LNCaP clone FGC (cell line): ENCODE measurements around the gene CDIPT.

ENCODE experiments used
- DNase-seq: peaks from one replicate; pipeline ENCODE4 v3.0.0-alpha.2; 2011; ENCODE audit warnings: low read depth
- H3K4me3 ChIP-seq: 2 replicates; pipeline ENCODE4 v1.5.1; 2011; ENCODE audit warnings: mild to moderate bottlenecking, low read depth, low read length, control low read depth
- TF ChIP-seq, protein P1 (sequence below): IDR thresholded peaks from 2 replicates; pipeline ENCODE4 v1.5.1; 2012; ENCODE audit warnings: mild to moderate bottlenecking; ENCODE audit not compliant: control insufficient read depth, insufficient read depth; ENCODE audit errors: extremely low read depth

Gene CDIPT

DNA sequence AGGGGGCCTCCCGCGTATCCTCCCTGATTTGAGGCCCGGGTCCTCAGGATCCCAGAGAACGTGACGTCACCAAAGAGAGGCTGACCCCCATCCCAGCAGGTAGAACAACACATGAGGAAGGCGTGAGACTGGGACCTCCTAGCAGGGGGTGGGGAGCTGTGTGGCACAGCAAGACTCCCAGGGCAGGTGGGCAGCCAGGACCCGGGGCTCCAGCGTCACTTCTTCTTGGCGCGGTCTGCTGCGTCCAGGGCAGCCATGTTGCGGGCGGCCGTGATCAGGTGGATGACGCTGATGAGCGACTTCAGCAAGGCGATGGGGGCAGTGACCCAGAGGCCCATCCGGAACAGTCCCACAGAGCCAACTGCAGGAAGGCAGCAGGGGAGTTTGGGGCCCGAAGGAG, 4.1 kb downstream of the CDIPT start:
- TF ChIP-seq, protein P1, sequence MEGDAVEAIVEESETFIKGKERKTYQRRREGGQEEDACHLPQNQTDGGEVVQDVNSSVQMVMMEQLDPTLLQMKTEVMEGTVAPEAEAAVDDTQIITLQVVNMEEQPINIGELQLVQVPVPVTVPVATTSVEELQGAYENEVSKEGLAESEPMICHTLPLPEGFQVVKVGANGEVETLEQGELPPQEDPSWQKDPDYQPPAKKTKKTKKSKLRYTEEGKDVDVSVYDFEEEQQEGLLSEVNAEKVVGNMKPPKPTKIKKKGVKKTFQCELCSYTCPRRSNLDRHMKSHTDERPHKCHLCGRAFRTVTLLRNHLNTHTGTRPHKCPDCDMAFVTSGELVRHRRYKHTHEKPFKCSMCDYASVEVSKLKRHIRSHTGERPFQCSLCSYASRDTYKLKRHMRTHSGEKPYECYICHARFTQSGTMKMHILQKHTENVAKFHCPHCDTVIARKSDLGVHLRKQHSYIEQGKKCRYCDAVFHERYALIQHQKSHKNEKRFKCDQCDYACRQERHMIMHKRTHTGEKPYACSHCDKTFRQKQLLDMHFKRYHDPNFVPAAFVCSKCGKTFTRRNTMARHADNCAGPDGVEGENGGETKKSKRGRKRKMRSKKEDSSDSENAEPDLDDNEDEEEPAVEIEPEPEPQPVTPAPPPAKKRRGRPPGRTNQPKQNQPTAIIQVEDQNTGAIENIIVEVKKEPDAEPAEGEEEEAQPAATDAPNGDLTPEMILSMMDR, result no peak
- no peak overlapping the region for H3K4me3 ChIP-seq
- no peak for DNase-seq

DNA sequence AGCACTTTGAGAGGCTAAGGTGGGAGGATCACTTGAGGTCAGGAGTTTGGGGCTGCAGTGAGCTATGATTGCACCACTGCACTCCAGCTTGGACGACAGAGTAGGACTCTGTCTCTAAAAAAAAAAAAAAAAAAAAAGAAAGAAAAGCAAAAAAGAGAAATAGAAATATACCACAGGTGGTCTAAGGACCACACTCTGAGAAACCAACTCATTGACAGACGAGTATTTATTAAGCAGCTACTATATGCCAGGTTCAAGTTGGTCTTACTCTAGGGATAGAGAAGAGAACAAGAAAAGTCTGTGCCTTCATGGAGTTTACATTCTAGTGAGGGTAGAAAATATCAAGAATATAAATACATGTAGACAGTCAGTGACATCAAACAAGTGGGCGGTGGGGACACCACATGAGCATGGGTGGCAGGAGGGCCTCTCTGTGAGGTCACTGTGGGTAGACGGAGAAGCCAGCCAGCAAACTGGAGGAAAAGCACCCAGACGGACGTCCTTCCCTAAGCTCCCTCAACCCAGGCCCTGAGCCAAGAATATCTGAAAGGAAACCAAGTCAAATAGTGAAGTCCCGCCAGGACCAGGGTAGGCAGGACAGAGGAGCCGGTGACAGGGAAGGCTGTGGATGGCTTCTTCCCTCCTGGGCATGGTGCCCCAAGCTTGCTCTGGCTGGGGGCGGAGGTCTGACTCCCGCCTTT, 4.7 kb downstream of the CDIPT start:
- TF ChIP-seq, protein P1, result no peak
- H3K4me3 ChIP-seq, result no peak overlapping the region
- peak; percentile 70 for DNase-seq

DNA sequence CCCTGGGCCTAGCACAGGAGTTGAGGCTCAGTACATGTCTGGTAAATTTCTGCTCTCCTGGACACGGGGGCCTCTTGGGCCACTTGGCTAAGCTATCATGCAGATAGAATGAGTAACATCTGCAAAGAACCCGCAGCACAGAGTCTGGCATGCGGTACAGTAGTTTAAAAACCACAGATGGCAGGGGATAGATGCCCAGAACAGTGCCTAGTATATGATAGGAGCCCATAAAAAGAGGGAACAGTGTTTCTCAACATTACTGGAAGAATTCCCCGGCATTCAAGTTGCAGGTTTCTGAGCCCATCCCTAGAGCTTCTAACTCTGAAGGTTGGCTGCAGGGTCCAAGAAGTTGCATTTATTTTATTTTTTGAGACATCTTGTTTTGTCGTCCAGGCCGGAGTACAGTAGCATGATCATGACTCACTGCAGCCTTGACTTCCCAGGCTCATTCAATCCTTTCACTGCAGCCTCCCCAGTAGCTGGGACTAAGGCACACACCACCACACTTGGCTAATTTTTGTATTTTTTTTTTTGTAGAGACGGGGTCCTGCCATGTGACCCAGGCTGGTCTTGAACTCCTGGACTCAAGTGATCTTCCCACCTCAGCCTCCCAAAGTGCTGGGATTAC, 5.8 kb downstream of the CDIPT start:
- no peak overlapping the region for H3K4me3 ChIP-seq
- DNase-seq, result no peak
- TF ChIP-seq, protein P1, result no peak

DNA sequence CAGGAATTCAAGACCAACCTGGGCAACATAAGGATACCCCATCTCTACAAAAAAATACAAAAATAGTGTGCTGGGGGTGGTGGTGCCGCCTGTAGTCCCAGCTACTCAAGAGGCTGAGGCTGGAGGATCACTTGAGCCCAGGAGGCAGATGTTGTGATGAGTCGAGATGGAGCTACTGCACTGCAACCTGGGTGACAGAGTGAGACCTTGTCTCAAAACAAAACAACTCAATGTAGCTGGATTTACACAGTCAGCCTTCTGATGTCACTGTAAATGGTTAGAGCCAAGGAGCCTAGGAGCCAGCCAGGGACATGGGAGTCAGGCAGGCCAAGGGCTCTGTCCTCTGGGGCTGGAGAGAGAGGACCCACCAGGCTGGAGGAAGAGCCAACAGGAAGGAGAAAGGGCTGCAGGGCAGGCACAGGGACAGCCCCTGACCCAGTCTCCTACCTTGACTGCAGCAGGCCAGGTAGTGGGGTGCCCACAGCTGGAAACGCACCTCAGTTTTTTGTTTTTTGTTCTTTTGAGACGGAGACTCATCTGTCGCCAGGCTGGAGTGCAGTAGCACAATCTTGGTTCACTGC, 8.4 kb downstream of the CDIPT start:
- H3K4me3 ChIP-seq, result no peak overlapping the region
- TF ChIP-seq, protein P1, result no peak
- no peak for DNase-seq

DNA sequence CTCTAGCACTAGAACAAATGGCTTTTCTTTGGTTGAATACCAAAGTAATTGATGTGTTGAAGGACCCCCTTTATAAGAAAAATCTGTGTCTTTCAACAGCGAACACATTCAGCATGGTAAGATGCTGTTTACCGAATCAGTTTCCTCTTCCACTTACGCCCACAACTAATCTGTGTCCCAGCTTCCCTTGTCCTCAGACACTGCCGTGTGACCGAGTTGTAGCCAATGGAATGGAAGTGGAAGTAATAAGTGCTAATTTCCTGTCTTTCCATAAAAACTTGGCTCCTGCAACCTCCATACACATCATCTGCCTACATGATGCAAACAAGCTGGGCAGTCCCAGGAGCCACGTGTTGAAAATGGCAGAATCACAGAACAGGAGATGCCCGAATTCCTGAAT, 10.4 kb downstream of the CDIPT start:
- no peak for DNase-seq
- H3K4me3 ChIP-seq, result no peak overlapping the region
- TF ChIP-seq, protein P1, result no peak

DNA sequence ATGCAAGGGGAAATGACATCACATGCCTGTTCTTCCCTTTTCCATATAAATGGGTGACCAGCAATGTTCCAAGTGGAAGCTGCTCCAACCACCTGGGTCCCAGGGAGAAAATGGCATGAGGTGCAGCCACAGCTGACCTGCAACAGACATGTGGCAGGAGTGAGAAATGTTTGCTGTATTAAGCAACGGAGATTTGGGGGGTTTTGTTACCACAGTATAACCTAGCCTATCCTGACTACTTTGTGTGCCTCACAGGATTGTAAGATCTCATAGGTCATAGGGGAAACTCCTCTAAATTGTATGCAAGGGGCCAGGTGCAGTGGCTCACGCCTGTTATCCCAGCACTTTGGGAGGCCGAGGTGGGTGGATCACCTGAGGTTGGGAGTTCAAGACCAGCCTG, 12.0 kb downstream of the CDIPT start:
- TF ChIP-seq, protein P1, result no peak
- no peak for DNase-seq
- H3K4me3 ChIP-seq, result no peak overlapping the region
